HS-27A (cell line): ENCODE results near the gene WDR18.

Experiments used
- DNase-seq: peaks from one replicate; pipeline ENCODE4 v3.0.0-alpha.2; 2012; ENCODE audit warnings: low read depth, missing footprints

The WDR18 gene

DNA sequence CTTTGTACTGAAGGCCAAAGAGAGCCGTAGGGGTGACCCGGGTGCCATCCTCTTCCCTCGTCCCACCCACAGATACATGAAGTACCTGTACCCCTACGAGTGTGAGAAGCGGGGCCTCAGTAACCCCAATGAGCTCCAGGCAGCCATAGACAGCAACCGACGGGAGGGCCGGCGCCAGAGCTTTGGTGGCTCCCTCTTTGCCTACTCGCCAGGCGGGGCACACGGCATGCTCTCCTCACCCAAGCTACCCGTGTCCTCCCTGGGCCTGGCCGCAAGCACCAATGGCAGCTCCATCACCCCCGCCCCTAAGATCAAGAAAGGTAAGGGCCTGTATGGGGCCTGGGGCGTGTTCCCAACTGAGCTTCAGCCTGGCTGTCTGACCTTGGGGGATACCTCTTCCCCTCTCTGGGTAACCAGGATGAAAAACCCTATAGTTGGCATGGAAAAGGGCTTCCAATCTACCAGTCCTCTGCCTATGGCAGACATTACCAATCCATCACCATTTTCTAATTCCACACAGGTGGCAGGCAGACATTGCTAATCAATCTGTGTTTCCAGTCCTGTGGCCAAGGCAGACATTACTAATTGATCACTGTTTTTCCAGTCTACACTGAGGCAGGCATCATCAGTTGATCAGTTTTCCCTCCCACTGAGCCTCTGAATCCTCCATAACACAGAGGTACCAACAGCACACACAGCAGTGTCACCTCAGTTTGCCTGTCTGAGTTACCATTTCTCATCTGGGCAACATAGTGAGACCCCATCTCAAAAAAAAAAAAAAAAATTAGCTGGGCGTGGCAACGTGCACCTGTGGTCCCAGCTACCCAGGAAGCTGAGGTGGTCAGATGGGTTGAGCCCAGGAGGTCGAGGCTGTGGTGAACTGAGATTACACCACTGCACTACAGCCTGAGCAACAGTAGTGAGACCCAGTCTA lies 19.1 kb upstream of the WDR18 start:
- no peak for DNase-seq

DNA sequence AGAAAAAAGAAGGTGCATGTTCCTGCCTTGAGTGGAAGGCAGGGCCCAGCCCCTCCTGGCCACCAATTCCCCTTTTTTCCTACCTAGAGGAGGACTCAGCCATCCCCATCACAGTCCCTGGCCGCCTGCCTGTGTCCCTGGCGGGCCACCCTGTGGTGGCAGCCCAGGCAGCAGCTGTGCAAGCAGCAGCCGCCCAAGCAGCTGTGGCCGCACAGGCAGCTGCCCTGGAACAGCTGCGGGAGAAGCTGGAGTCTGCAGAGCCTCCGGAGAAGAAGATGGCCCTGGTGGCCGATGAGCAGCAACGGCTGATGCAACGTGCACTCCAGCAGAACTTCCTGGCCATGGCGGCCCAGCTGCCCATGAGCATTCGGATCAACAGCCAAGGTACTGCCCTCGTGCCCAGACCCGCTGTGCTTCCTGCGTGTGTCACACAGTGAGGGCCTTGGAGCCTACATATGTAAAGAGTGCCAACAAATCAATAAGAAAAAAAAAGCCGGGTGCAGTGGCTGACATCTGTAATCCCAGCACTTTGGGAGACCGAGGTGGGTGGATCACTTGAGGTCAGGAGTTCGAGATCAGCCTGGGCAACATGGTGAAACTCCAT lies 17.6 kb upstream of the WDR18 start:
- no peak for DNase-seq

DNA sequence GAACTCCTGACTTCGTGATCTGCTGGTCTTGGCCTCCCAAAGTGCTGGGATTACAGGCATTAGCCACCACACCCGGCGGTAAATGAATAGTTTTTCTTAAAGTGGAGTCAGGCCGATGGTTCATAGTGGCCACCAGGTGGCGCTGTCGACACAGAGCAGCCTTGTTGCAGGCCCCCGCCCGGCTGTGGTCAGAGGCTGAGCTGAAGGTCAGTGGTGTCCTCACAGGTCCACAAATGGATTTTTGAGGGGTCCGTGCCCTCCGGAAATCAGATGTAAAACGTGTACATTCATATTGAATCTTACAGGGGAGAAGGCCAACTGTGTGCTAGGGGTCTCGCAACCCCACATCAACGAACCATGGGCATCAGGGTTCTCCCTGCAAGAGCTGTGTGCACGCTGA lies 13.4 kb upstream of the WDR18 start:
- DNase-seq = no peak

DNA sequence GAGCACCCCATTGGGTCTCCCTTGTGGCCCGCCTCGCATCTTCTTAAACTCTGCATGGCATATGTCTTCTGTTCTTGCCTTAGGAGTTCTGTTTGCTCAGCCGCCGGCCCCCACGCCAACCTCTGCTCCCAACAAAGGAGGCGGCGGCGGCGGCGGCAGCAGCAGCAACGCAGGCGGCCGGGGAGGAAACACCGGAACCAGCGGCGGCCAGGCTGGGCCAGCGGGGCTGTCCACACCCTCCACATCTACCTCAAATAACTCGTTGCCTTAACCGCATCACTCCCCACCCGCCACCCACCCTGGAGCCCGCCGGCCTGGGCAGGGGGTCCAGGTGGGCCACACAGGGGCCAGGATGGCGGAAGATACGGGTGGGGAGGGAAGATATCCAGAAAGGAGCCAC lies 12.3 kb upstream of the WDR18 start:
- DNase-seq = no peak

DNA sequence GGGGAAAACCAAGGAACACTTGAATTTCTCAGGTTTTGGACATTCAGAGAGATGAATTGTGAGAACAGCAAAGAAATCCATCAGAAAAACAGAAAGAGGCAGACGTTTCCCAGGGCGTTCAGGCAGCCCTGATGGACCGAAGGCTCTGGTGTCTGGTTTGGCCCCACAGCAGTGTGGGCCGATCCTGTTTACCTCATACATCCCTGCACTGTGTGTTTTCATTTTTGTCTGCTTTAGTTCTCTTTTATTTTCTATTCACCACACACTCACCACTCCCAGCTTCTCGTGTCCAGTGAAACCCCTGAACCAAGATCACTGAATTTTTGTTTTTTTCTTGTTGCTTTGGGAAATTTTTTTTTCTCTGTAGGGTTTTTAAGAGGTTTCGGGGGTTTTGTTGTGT lies 11.9 kb upstream of the WDR18 start:
- no peak for DNase-seq

DNA sequence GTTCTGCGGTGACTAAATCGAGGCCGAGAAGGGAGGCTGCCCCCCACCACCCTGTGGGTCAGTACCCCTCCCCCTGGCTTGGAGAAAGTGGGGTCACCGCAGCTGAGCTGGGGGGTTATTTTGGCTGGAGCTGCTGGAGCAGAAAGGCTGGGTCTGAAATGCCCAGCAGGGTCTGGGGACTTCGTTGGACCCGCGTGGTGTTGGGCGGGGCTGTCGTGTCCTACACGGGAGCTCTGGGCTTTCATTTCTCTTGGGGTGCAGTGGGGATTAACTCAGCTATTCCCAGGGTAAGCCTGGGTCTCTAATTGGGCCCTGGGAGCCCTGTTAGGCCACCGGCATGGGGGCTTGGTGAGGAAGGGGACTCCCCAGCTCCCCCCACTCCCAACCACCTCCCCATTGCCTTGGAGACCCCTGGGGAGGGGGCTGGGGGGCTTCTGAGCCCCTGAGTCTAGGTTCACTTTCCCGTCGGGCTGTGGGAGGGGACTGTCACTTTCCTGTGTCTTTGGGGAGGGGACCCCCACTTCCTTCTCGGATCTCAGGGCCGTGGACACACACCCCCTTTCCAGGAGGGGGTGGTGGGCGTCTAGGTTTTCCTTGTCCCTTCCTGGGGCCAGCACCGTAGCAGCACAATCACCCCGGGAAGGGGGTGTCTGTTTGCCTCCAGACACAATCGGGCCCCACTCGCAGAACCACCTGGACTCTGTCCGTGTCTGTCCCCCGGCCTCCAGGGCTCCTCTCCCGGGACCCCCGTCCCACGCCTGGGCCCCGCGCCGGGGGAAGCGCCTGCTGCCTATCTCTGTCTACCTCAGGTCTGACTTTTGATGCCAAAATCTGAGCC lies 10.2 kb upstream of the WDR18 start:
- DNase-seq = no peak

DNA sequence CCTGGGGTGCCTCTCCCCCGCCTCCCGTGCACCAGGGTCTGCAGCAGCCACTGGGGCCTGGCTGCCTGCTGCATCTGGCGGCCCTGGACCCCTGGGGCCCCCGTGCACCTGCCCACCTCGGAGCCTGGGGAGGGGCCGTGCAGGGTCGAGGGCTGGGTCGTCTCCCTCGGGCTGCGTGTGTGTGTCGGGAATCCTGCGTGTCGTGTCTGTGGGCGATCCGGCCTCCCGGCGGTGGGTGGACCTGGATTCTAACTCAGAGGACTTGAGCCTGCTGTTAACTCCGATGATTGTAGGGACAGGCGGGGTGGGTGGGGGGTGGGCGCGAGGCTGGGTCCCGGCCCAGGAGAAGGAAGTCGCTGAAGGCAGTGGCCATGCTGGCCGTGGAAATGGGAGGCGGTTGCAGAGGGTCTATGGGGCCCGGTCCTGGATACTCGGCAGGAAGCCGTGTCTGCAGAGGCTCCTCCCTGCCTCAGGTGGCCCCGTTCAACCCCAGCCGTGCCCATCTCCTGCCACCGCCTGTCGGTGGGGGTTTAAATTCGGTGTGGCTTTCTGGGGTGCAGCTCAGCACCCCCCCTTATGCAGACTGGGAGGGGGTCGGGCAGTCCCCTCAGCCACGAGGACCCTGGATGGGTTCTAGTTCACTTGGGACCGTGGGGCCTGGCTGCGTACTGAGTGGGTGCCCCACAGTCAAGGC lies 9.4 kb upstream of the WDR18 start:
- no peak for DNase-seq

DNA sequence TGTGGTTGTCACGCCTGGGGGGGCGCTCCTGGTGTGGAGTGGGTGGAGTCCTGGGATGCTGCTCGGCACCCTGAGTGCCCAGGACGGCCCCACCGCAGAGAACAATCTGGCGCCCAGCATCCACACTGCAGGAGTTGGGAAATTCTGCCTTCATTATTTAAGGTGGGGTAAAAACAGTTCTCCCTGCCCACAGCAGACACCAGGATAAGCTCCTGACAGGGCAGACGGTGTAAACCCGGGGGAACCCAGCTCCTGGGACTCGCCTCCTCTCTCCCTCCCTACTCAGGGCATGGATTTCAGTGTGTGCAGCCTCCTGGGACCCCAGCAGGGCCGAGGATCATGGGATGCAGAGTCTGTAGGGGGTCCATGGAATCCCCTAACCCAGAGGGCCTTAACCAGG lies 7.7 kb upstream of the WDR18 start:
- no peak for DNase-seq

DNA sequence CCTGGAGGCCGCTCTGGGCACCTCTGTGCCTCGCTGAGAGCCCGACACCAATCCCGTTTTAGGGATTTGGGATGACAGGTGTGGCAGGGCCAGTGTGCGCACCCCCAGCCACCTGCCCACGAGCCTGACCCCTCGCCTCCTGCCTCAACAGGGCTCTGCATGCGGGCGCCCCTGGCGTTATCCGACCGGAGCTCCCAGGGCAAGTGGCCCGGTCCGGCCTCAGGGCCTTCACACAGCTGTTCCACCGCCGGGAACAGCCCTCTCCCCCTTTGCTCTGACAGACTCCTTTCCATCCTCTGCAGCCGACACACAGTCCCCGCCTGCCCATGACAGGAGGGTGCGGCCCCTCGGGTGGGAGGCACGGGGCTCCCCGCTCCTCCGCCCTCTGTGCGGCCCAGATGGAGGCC lies 7.1 kb upstream of the WDR18 start:
- DNase-seq = no peak

DNA sequence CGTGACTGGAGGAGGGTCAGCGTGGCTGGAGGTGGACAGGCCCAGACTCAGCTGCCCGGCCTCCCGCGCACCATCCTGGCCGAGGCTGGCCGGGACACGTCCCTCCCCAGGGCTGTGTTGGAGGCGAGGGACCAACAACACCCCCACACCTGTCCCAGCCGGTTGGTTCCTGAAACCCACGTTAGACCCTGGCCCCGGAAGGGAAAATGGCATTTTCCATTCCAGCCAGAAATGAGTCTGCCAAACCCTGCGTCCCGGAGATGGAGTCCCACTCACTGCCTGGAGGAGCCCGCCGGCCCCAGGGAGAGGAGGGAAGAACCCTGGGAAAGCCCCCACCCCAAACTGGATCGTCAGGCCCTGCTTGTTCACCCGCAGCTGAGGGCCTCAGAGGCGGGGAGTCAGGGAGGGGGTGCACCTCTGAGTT lies 4.8 kb upstream of the WDR18 start:
- DNase-seq = no peak

DNA sequence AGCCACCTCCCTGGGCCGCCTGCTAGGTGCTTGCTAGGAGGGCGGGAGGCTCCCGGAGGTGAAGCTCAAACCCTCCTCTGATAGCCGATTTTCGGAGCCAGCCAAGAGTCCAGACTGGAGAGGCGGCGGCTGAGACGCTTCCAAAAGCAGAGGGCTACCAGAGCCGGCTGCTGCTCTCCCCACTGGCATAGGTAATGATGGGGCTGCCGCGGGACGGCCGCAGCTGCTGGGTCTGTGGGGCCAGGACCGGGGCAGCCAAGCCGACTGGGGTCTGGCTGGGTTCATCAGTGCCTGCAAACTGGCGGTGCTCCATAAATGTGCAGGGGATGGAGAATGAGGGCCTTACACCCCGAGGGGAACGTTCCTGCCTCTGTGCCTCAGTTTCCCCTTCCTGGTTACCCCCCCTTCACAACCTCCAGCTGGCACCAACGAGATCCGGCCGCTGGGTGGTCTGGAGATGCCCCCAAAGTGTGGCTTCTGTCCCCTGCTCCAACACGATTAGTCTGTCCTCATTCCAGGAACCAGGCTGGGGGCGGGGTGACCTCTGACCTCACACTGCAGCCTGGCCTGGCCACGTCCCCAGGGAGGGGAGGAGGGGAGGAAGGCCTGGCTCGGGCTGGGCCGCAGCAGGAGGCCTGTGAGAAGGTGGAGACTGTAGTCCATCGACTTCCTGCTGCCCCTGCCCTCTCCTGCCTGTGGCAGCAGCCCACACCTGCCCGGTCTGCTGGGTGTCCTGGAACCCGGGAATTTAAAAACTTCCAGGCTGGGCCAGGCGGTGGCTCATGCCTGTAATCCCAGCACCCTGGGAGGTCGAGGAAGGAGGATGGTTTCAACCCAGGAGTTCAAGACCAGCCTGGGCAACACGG lies 3.8 kb upstream of the WDR18 start:
- no peak for DNase-seq

DNA sequence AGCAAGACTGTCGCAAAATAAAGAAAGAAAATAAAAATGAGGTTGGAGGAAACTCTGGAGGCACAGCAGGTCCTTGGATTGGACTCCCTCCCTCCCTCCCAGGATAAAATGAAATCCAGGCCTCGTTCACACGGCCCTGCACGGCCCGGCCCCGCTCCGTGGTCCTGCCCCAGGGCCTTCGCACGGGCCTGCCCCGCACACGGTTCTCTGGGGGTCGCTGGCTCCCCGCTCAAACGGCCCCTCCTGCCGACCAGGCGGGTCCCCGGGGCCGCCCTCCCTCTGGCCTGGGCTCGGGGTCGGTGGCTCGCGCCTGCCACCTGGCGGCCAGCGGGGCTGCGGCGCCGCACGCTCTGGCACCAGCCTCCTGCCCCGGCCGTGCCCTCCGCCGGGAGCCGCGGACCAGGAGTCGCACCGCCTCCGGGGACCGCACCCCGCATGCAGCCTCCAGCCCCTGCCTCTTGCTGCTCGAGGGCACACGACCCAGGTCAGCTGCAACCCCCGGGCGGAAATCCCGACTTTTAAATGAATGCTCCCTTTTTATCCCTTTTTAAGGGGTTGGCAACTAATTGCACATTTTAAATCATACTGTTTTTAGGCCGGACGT lies 1.5 kb upstream of the WDR18 start:
- no peak for DNase-seq

DNA sequence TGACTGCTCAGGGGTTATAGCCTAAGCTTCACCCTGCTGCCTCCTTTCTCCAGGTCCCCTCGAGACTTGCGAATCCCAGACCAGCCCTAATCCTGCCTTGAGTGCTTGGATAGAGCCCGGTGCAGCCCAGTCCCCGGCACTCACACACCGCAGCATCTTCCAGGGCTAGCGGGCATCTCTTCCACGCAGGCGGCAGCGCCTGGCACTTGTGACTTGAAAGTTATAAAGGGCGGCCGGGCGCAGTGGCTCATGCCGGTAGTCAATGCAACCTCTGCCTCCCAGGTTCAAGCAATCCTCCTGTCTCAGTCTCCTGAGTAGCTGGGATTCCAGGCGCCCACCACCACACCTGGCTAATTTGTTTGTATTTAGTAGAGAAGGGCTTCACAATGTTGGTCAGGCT lies 1.9 kb downstream of the WDR18 start:
- no peak for DNase-seq

DNA sequence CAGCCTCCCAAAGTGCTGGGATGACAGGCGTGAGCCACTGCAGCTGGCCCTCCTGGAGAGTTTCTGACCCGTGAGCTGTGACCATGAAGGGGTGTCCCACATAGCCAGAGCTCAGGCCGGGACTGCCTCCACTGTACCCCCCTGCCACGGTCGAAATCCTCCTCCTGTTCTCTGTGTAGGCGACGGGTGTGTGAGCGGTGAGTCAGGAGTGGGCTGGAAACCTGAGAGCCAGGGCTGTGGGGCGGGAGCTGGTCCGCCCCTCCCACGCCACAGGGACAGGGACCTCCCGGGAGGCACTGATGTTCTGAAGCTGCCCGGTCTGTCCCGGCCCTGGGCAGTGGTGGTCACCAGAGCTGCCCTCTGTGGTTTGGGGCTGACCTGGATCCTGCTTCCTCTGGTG lies 3.9 kb downstream of the WDR18 start:
- no peak for DNase-seq

DNA sequence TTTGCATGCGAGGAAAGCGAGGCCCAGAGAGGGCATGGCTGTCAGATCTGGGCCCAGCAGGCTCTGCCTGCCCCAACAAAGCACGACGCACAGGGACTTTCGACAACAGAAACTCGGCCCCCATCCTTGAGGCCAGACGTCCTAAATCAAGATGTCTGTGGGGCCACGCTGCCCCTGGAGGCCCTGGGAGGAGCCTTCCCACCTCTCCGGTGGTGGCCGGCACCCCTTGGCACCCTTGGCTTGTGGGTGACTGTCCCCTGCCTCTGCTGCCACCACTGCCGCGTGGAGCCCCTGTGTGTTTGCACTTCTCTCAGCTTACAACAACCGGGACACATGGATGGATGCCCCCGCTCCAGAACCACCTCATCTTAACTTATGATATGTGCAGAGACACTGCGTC lies 4.4 kb downstream of the WDR18 start:
- no peak for DNase-seq

DNA sequence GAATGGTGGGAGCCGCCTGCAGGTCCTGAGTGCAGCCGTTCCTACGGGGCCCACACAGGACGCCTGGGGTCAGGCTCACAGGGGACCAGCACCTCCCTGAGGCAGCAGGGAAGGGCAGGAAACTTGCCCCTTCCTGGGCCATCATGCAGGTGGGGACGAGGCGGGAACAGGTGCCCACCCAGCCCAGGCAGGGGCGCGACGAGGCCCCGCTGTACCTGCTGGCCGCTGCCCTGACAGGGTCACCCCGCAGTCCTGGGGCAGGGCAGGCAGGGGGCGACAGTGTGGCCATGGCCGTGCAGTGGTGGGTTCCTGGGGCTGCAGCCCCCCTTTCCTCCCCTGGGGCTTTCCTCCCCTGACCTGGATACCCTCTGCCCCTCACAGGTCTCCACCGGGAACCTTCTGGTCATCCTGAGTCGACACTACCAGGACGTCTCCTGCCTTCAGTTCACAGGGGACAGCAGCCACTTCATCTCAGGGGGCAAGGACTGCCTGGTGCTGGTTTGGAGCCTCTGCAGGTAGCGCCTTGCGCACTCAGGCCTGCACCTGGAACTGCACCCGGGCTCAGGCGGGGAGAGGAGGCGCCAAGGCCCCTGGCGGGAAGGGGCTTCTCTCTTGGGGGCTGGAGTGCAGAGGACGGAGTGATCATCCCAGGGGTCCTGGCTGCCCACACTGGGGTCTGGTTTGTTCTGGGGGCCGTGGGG lies 5.4 kb downstream of the WDR18 start:
- no peak for DNase-seq

DNA sequence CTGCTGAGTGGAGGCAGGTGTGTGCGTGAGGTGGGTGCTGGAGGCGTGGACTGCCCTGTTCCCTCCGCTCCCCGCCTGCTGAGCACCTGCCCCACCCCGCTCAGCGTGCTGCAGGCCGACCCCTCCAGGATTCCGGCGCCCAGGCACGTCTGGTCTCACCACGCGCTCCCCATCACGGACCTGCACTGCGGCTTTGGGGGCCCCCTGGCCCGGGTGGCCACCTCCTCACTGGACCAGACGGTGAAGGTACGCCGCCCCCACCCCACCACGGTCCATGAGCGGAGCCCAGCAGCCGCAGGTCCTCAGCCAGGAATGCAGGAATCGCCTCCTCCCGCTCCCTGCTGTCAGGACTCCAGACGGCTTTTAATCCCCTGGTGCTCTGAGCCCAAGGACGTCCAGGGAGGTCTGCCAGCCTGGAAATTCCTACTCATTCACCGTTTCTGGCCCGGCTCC lies 6.0 kb downstream of the WDR18 start:
- DNase-seq = no peak

DNA sequence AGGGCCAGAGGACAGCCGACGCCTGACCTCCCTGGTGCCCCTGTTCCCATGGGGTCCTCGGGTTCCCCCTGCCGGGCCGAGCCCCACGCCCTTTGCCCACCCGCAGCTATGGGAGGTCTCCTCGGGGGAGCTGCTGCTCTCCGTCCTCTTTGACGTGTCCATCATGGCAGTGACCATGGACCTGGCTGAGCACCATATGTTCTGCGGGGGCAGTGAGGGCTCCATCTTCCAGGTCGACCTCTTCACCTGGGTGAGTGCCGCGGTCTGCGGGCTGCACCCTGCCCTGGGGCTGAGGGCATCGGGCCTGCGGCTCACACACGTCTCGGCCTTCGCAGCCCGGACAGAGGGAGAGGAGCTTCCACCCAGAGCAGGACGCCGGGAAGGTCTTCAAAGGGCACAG lies 6.6 kb downstream of the WDR18 start:
- DNase-seq = no peak

DNA sequence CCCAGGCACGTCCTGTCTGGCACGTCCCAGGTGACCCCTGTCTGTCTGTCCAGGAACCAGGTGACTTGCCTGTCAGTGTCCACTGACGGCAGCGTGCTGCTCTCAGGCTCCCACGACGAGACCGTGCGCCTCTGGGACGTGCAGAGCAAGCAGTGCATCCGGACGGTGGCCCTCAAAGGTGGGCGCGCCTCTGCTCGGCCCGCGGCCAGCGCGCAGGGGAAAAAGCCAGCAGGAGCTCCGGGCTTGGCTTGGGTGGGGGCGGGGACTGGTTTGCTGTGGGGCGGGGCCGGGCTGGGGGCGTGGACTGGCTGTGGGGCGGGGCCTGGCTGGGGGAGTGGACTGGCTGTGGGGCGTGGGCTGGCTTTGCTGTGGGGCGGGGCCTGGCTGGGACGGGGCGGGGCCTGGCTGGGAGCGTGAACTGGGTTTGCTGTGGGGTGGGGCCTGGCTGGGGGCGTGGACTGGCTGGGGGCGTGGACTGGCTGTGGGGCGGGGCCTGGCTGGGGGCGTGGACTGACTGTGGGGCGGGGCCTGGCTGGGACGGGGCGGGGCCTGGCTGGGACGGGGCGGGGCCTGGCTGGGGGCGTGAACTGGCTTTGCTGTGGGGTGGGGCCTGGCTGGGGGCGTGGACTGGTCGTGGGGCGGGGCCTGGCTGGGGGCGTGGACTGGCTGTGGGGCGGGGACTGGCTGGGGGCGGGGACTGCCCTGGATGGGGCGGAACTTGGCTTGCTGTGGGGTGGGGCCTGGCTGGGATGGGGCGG lies 7.2 kb downstream of the WDR18 start:
- DNase-seq = no peak
